Measurements from ENCODE around the gene THSD7B. TPM values are rescaled to one million over a fixed set of nuclear protein-coding genes. Genes with fewer than 3 reads are reported as not detected.

Gene THSD7B

GRCh38 chr2:137706786-137707613 is 941.7 kb downstream of the THSD7B start:
- H3K4me3 ChIP-seq (ENCODE audit: low read length): no peak overlapping the region

GRCh38 chr2:137708311-137708710 is 943.0 kb downstream of the THSD7B start:
- no peaks in the 10 kb centered on the region for H3K27me3 ChIP-seq (ENCODE audit: control insufficient read depth, insufficient read depth, low read length)
- no peak overlapping the region for H3K9ac ChIP-seq (ENCODE audit: low read depth, low read length)

More at GRCh38 chr2:137706786-137707613, 941.7 kb downstream of the THSD7B start:
- no peaks in the 10 kb centered on the region for H3K4me1 ChIP-seq (ENCODE audit: control insufficient read depth, insufficient read depth, low read length)
- no peaks in the 10 kb centered on the region for H3K9me3 ChIP-seq (replicated peaks; ENCODE audit: low read length)
- no peak overlapping the region for H3K4me2 ChIP-seq (ENCODE audit: low read length)
- no peaks in the 10 kb centered on the region for H3K36me3 ChIP-seq (ENCODE audit: insufficient read depth, low read length)
- H3K27me3 ChIP-seq (ENCODE audit: control insufficient read depth, insufficient read depth, low read length): no peaks in the 10 kb centered on the region
- no peak overlapping the region for H3K9ac ChIP-seq (ENCODE audit: low read depth, low read length)

GRCh38 chr2:137715731-137716191 is 950.4 kb downstream of the THSD7B start:
- H3K4me1 ChIP-seq (ENCODE audit: control insufficient read depth, insufficient read depth, low read length): no peaks in the 10 kb centered on the region
- no peak overlapping the region for H3K9ac ChIP-seq (ENCODE audit: low read depth, low read length)
- H3K4me3 ChIP-seq (ENCODE audit: low read length): no peak overlapping the region
- no peaks in the 10 kb centered on the region for H3K36me3 ChIP-seq (ENCODE audit: insufficient read depth, low read length)
- H3K4me2 ChIP-seq (ENCODE audit: low read length): no peak overlapping the region
- no peaks in the 10 kb centered on the region for H3K27me3 ChIP-seq (ENCODE audit: control insufficient read depth, insufficient read depth, low read length)
- no peaks in the 10 kb centered on the region for H3K9me3 ChIP-seq (replicated peaks; ENCODE audit: low read length)

More at GRCh38 chr2:137708311-137708710, 943.0 kb downstream of the THSD7B start:
- Histone ChIP-seq H3K4me3 (ENCODE audit: low read length) (no peak overlapping the region), H3K4me2 (ENCODE audit: low read length) (no peak overlapping the region), H3K36me3 (ENCODE audit: insufficient read depth, low read length) (no peaks in the 10 kb centered on the region), H3K9me3 (replicated peaks; ENCODE audit: low read length) (no peaks in the 10 kb centered on the region), H3K4me1 (ENCODE audit: control insufficient read depth, insufficient read depth, low read length) (no peaks in the 10 kb centered on the region)

- no peaks in the 10 kb centered on the region for H3K27me3 ChIP-seq (ENCODE audit: control insufficient read depth, insufficient read depth, low read length)
- no peak overlapping the region for H3K4me2 ChIP-seq (ENCODE audit: low read length)
Observed at GRCh38 chr2:137718786-137719185, 953.4 kb downstream of the THSD7B start.

GRCh38 chr2:137721733-137722132 is 956.4 kb downstream of the THSD7B start:
- H3K36me3 ChIP-seq (ENCODE audit: insufficient read depth, low read length): no peaks in the 10 kb centered on the region
- H3K4me1 ChIP-seq (ENCODE audit: control insufficient read depth, insufficient read depth, low read length): no peaks in the 10 kb centered on the region
- no peak overlapping the region for H3K9ac ChIP-seq (ENCODE audit: low read depth, low read length)
- H3K27me3 ChIP-seq (ENCODE audit: control insufficient read depth, insufficient read depth, low read length): no peaks in the 10 kb centered on the region
- H3K4me2 ChIP-seq (ENCODE audit: low read length): no peak overlapping the region
- no peak overlapping the region for H3K4me3 ChIP-seq (ENCODE audit: low read length)
- H3K9me3 ChIP-seq (replicated peaks; ENCODE audit: low read length): no peaks in the 10 kb centered on the region

More at GRCh38 chr2:137718786-137719185, 953.4 kb downstream of the THSD7B start:
- Histone ChIP-seq H3K9ac (ENCODE audit: low read depth, low read length) (no peak overlapping the region), H3K9me3 (replicated peaks; ENCODE audit: low read length) (no peaks in the 10 kb centered on the region), H3K36me3 (ENCODE audit: insufficient read depth, low read length) (no peaks in the 10 kb centered on the region), H3K4me1 (ENCODE audit: control insufficient read depth, insufficient read depth, low read length) (no peaks in the 10 kb centered on the region), H3K4me3 (ENCODE audit: low read length) (no peak overlapping the region)

- H3K27me3 ChIP-seq (ENCODE audit: control insufficient read depth, insufficient read depth, low read length): no peaks in the 10 kb centered on the region
- no peaks in the 10 kb centered on the region for H3K9me3 ChIP-seq (replicated peaks; ENCODE audit: low read length)
- no peaks in the 10 kb centered on the region for H3K36me3 ChIP-seq (ENCODE audit: insufficient read depth, low read length)
- no peak overlapping the region for H3K4me2 ChIP-seq (ENCODE audit: low read length)
- no peak overlapping the region for H3K9ac ChIP-seq (ENCODE audit: low read depth, low read length)
- no peak overlapping the region for H3K4me3 ChIP-seq (ENCODE audit: low read length)
- no peaks in the 10 kb centered on the region for H3K4me1 ChIP-seq (ENCODE audit: control insufficient read depth, insufficient read depth, low read length)
Observed at GRCh38 chr2:137724912-137725311, 959.6 kb downstream of the THSD7B start.

Small RNAs within 50 kb of the gene (small RNA-seq; reads per million reads assigned to genes)
- gene RF00019 (not detected), gene RNA5SP105 (not detected)
